ENCODE measurements around the gene SKAP1.

- no peak for TF ChIP-seq CTCF (conservative IDR thresholded peaks at IDR 0.05 in 1 of 2, IDR thresholded peaks at IDR 0.05 in 1 of 2; ENCODE audit: extremely low read depth in 1 of 2, insufficient read depth in 1 of 2, low read depth in 1 of 2, low read length in 2 of 2)
- no peak for TF ChIP-seq EZH2 (IDR thresholded peaks at IDR 0.05; ENCODE audit: borderline replicate concordance, low read length)
Observed at GRCh38 chr17:48440669-48441068, 10.7 kb upstream of the SKAP1 start.

All from mammary epithelial cell (primary cell).